Stimulated activated CD8-positive, alpha-beta memory T cell treated with anti-CD3 and anti-CD28 coated beads, Interleukin-2, amount 100 ng/mL, for 48 hours (primary cell): ENCODE results near the gene CASP9.

Experiments
- DNase-seq, 2 donors: peaks; one replicate each; pipeline ENCODE4 v3.0.0-alpha.2; 2020; ENCODE audit warnings: low read depth in 2 of 2

The CASP9 gene

GRCh38 chr1:15446212-15446611 lies 77.8 kb downstream of the CASP9 start:
- DNase-seq: no peak

GRCh38 chr1:15445390-15446122 lies 78.5 kb downstream of the CASP9 start:
- DNase-seq: no peak

GRCh38 chr1:15444468-15445389 lies 79.3 kb downstream of the CASP9 start:
- DNase-seq: no peak

- DNase-seq: no peak
Observed at GRCh38 chr1:15443281-15443680, 80.7 kb downstream of the CASP9 start.

GRCh38 chr1:15442759-15443158 lies 81.3 kb downstream of the CASP9 start:
- DNase-seq: no peak

- DNase-seq: no peak
Observed at GRCh38 chr1:15442119-15442518, 81.9 kb downstream of the CASP9 start.
